ENCODE measurements around the gene LAMTOR1. TPM values are rescaled to one million over a fixed set of nuclear protein-coding genes. Genes with fewer than 3 reads are reported as not detected.
A peak's percentile ranks its signal among the peaks of the same experiment; 100 is the strongest.
"Not testable (repeated sequence)": the region's sequence is repeated elsewhere in the genome, so short reads cannot be mapped to it uniquely, and the experiment has no call there.

The LAMTOR1 gene
- total and polyA plus RNA-seq, 10 donors, result 81.5 to 182 (median 131) TPM

DNA sequence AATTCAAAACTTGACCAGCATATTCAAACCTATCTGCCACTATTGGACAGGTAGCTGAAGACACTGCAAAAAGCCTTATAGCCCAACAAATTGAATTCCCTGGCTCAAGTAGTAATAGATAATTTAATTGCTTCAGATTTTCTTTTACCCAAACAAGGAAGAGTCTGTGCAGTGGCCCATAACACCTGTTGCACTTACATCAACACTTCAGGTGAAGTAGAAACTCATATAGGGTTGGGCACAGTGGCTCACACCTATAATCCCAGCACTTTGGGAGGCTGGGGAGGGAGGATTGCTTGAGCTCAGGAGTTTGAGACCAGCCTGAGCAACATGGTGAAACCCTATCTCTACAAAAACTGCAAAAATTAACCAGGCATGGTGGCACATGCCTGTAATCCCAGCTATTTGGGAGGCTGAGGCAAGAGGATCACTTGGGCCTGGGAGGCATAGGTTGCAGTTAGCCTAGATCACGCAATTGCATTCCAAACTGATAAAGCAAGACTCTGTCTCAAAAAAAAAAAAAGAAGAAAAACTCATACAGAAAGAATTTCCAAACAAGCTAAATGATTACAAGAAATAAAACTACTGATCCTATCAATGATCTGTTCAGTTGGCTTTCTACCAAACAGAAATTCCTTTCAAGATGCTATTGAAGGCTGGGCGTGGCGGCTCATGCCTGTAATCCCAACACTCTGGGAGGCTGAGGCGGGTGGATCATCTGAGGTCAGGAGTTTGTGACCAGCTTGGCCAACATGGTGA, 41.9 kb upstream of the LAMTOR1 start:
- Histone ChIP-seq H3K27me3 (replicated peaks in 1 of 7) (no peaks in the 10 kb centered on the region), H3K4me1 (peaks cover 0 to 9% (median 0%) of the 10 kb centered on the region in 6 donors), H3K27ac (no peak overlapping the region), H3K4me3 (no peak overlapping the region), H3K36me3 (peaks cover 0 to 2% (median 0%) of the 10 kb centered on the region in 6 donors), H3K9me3 (no peaks in the 10 kb centered on the region)
- WGBS, 5 donors, result 85 to 95% (median 94%) methylated on average over 4 of the region's 4 CpGs
- intact Hi-C loops (cut with DNase I; ENCODE audit: low total_unique reads), result no loop called here
- TF ChIP-seq, protein P1, sequence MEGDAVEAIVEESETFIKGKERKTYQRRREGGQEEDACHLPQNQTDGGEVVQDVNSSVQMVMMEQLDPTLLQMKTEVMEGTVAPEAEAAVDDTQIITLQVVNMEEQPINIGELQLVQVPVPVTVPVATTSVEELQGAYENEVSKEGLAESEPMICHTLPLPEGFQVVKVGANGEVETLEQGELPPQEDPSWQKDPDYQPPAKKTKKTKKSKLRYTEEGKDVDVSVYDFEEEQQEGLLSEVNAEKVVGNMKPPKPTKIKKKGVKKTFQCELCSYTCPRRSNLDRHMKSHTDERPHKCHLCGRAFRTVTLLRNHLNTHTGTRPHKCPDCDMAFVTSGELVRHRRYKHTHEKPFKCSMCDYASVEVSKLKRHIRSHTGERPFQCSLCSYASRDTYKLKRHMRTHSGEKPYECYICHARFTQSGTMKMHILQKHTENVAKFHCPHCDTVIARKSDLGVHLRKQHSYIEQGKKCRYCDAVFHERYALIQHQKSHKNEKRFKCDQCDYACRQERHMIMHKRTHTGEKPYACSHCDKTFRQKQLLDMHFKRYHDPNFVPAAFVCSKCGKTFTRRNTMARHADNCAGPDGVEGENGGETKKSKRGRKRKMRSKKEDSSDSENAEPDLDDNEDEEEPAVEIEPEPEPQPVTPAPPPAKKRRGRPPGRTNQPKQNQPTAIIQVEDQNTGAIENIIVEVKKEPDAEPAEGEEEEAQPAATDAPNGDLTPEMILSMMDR (IDR thresholded peaks at IDR 0.05 in 8 of 11, conservative IDR thresholded peaks at IDR 0.05 in 3 of 11), result no peak
- TF ChIP-seq POLR2AphosphoS5 (IDR thresholded peaks at IDR 0.05) (no peak), POLR2A (IDR thresholded peaks at IDR 0.05) (no peak)
- no peak for DNase-seq

DNA sequence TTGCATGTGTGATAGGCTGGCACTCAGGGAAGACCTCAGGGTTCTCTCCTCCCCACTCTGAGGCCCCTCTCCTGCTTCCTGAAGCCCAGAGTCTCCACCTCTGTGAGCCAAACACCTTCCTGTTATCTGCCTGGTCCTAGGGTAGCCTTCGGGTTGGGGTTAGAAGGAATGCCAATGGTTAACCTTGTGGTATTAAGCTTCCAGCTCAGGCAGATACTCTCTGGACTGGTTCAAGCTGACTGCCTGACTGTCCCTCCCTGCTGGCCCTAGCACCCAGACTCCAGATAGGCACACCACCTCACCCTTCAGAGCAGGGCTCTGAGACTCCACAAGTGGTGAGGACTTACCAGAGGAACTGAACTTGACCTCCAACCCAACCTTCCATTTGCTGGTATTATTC, 39.4 kb upstream of the LAMTOR1 start:
- intact Hi-C loops (cut with DNase I; ENCODE audit: low total_unique reads); H3K9me3 ChIP-seq; H3K27ac ChIP-seq; H3K4me3 ChIP-seq; H3K27me3 ChIP-seq (replicated peaks in 1 of 7); DNase-seq: not testable (repeated sequence)
- WGBS, 5 donors, result 10 to 25% (median 20%) methylated on average over 1 of the region's 1 CpG; no CpG with 5 or more reads in 2 of the 5 donors
- Histone ChIP-seq H3K4me1 (peaks cover 0 to 14% (median 0%) of the 10 kb centered on the region in 6 donors), H3K36me3 (peaks cover 0 to 27% (median 0%) of the 10 kb centered on the region in 6 donors)

DNA sequence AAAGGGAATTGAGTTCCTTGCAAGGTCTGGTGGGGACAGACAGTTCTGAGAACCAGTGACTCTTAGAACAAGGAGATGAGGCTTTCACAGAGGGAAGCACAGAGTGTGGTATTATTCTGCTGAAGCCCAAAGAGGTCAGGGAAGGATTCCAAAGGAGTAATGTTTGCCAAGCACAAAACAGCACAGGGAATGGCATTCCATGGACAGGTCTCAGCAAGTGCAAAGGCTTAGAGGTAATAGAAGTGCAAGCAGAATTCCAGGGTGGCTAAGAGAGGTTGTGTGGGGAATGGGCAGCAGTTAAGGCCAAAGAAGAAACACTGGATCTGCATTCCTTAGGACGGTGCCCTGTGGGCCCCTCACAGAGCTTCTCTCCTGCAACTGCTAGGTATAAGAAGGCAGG, 39.0 kb upstream of the LAMTOR1 start:
- H3K4me3 ChIP-seq; intact Hi-C loops (cut with DNase I; ENCODE audit: low total_unique reads); H3K9me3 ChIP-seq; H3K27me3 ChIP-seq (replicated peaks in 1 of 7); DNase-seq: not testable (repeated sequence)
- H3K36me3 ChIP-seq, result peaks cover 0 to 27% (median 0%) of the 10 kb centered on the region in 6 donors
- 57 to 88% (median 83%) methylated on average over 1 of the region's 1 CpG for WGBS, 5 donors
- peaks cover 0 to 14% (median 0%) of the 10 kb centered on the region in 6 donors for H3K4me1 ChIP-seq
- H3K27ac ChIP-seq, result peak overlapping the region in 1 of 8 donors; percentile 30

DNA sequence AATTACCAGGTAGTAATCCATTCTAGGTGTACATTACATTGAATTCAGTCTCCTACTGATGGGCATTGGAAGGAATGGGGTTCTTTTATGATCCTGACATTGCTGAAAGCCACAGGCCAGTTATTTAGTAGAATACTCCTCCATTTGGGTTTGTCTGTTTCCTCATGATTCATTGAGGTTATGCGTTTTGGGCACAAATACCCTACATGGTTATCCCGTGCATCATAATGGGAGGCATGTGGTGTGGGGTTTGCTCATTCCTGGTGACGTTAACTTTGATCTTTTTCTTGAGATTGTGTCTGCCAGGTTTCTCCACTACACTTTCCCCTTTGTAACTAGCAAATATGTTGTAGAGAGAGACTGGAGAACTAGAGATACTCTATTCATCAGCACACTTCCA, 38.0 kb upstream of the LAMTOR1 start:
- intact Hi-C loops (cut with DNase I; ENCODE audit: low total_unique reads), result no loop called here
- TF ChIP-seq, protein P1 (IDR thresholded peaks at IDR 0.05 in 8 of 11, conservative IDR thresholded peaks at IDR 0.05 in 3 of 11), result no peak
- TF ChIP-seq POLR2A (IDR thresholded peaks at IDR 0.05) (no peak), POLR2AphosphoS5 (IDR thresholded peaks at IDR 0.05) (no peak)
- 51 to 85% (median 71%) methylated on average over 3 of the region's 3 CpGs for WGBS, 5 donors

DNA sequence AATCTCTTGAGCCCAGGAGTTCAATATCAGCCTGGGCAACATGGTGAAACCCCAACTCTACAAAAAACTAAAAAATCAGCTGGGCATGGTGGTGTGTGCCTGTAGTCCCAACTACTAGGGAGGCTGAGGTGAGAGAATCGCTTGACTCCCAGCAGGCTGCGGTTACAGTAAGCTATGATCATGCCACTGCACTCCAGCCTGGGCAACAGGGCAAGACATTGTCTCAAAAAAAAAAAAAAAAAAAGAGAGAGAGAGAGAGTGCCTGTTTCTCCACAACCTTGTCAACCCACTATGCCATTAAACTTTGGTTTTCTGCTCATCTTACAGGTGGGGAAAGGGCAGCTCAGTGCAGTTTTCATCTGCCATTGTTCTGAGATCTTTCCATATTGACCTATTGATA, 37.6 kb upstream of the LAMTOR1 start:
- Histone ChIP-seq H3K4me3 (peak overlapping the region in 1 of 8 donors; percentile 61), H3K36me3 (peaks cover 0 to 27% (median 0%) of the 10 kb centered on the region in 6 donors), H3K27me3 (replicated peaks in 1 of 7) (no peaks in the 10 kb centered on the region), H3K4me1 (peaks cover 0 to 14% (median 0%) of the 10 kb centered on the region in 6 donors), H3K9me3 (no peaks in the 10 kb centered on the region), H3K27ac (peak overlapping the region in 3 of 8 donors; percentile 87 to 90 (median 89))
- intact Hi-C loops (cut with DNase I; ENCODE audit: low total_unique reads), result no loop called here
- TF ChIP-seq, protein P1 (IDR thresholded peaks at IDR 0.05 in 8 of 11, conservative IDR thresholded peaks at IDR 0.05 in 3 of 11), result no peak
- TF ChIP-seq POLR2A (IDR thresholded peaks at IDR 0.05) (no peak), POLR2AphosphoS5 (IDR thresholded peaks at IDR 0.05) (no peak)
- 87 to 100% (median 92%) methylated on average over 2 of the region's 2 CpGs for WGBS, 5 donors
- DNase-seq, result no peak

More for the DNA sequence above, 38.0 kb upstream of the LAMTOR1 start:
- no peak overlapping the region for H3K4me3 ChIP-seq
- peaks cover 0 to 27% (median 0%) of the 10 kb centered on the region in 6 donors for H3K36me3 ChIP-seq
- H3K4me1 ChIP-seq, result peaks cover 0 to 14% (median 0%) of the 10 kb centered on the region in 6 donors
- H3K27ac ChIP-seq, result peak overlapping the region in 3 of 8 donors; percentile 18 to 90 (median 36)
- DNase-seq, result no peak
- no peaks in the 10 kb centered on the region for H3K9me3 ChIP-seq
- no peaks in the 10 kb centered on the region for H3K27me3 ChIP-seq (replicated peaks in 1 of 7)

Data from spleen (tissue), 11 donors.